GM21381 (cell line): ENCODE measurements around the gene MFAP3.

Source experiments
- ATAC-seq: cut with Tn5 transposase; IDR thresholded peaks from one replicate; pipeline ENCODE4 v1.9.1; 2021; ENCODE audit warnings: mild to moderate bottlenecking, moderate library complexity; ENCODE audit not compliant: unreplicated experiment

MFAP3 gene

GRCh38 chr5:154088801-154089200, 50.0 kb downstream of the MFAP3 start:
- ATAC-seq, result no peak

DNA sequence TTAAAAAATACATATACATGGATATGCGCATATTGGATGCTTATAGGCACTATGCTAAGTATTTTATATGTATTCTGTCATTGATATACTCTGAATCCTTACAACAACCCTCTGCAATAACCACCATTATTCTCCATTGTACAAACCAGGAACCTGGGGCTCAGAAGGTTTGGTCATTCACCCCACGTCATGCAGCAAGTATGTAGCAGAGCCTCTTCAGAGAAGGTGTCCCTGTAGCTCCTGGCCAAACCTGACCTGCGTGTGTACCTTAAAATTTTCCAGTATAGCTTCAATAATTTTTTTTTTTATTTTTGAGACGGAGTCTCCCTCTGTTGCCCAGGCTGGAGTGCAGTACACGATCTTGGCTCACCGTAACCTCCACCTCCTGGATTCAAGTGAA, 51.9 kb downstream of the MFAP3 start:
- ATAC-seq, result no peak

DNA sequence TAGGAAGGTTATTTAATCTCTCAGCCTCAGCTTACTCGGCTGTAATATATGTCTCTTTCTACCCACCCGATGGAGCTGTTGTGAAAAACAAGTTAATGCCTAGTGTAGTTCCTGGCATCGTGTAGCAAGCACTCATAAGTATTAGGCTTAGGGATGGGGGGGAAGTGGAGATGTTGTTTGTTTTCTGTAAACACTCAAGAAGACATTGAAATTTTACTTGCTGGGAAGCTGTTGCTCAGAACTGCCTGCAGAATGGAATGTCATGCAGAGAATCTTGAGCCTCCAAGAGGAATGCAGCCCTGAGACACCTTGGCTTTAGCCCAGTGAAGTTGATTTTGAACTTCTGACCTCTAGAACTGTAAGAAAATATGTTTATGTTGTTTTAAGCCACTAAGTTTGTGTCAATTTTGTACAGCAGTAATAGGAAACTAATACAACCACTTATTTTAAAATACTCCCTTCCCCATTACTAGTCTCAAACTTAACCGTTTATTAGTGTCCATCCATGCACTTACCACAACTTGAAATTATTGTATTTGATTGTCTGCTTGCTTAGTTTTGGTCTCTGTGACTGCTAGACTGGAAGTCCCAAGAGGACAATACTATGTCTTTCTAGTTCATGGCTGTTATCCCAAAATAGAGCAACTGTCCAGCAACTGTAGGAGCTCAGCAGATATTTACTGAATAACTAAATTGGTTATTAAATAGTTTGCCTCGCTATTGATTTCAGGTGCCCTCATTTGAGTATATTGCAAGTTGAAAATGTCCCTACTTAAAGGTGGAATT, 53.8 kb downstream of the MFAP3 start:
- ATAC-seq, result no peak

DNA sequence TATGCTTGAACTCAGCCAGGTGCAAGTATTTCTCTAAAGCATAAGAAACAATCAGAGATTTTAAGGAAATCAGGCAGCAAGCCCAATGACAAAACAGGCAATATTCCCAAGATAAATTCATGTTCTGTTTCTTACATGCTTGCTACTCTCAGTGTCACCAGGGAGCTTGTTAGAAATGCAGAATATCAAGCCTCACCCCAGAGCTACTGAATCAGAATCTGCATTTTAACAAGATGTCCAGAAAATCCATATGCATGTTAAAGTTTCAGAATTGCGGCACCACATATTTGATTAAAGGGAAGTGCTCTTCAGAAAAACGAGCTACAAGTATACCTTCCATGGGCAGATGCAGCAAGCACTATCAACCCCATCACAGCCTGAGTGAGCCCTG, 54.4 kb downstream of the MFAP3 start:
- ATAC-seq, result no peak

DNA sequence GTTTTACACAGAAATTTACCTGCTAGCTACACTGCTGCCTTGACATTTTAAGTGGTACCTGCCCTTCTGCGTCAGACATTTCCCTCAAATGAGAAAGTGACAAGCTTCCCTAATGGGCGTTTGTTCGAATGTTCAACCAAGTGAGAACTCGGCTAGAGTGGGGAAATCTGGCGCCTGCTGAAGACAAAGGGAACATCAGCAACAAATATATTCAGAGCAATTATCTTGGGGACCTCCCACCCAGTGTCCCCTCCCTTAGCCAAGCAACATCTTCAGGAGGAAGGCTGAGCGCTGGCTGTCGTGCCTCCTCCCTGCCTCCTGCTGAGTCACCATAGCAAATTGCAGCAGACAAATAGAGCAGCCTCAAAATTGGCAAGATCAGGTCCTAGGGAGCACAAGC, 57.1 kb downstream of the MFAP3 start:
- no peak for ATAC-seq

- ATAC-seq, result no peak
Observed at GRCh38 chr5:154097031-154097430, 58.3 kb downstream of the MFAP3 start.

- ATAC-seq, result no peak
Observed at GRCh38 chr5:154098465-154098864, 59.7 kb downstream of the MFAP3 start.

DNA sequence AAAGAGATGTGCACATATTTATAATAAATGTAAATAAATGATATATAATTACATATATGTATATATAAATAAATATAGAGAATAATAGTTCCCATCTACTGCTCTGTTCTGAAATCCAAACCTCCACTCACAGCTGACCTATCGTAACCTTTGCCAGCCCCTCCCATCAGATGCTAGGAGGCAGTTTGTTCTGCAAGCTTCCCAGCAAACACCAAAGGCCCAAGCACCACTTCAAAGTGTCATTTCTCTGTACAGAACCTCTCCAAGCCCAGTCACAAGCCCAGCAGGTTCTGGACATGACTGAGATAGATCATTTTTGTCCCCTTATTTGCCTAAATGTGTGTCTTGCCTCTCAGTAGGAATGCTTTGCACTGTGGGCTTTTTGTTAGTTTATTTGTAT, 62.4 kb downstream of the MFAP3 start:
- no peak for ATAC-seq

DNA sequence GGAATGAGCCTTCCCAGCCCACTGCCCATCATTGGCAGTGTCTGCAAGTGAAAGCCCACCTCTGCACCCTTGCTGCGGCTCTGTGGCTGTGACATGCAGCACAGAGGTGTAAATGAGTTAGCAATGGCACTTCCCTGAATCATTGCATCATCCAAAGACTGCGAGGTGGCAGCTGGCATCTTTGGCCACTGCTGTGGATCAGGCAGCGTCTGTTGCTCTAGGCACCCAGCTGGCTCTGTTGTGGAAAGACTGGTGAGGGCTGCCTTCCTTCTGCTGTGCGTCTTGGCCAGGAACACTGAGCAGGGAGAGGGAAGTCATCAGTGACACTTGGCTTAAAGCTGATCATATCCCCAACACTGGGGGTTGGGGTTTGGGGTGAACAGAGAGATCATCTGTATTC, 64.5 kb downstream of the MFAP3 start:
- no peak for ATAC-seq
